Gastroesophageal sphincter (tissue), 3 donors: ENCODE measurements around the gene NAALADL1.

ENCODE experiments used
- POLR2A ChIP-seq, 2 donors: fragments of 450-650 bp; IDR thresholded peaks; one replicate each; pipeline ENCODE4 v1.6.1; 2017; ENCODE audit warnings: antibody characterized with exemption in 2 of 2, mild to moderate bottlenecking in 2 of 2, moderate library complexity in 1 of 2
- TF ChIP-seq, protein P1 (sequence below), 4 experiments: fragments of 200-600 bp in 2 of 4; fragments of 450-650 bp in 2 of 4; sonication (generic) in 1 of 4; IDR thresholded peaks; one replicate each; pipeline ENCODE4 v1.5.1; 2017 to 2019; ENCODE audit warnings: antibody characterized with exemption in 4 of 4, mild to moderate bottlenecking in 2 of 4, moderate library complexity in 2 of 4

DNA sequence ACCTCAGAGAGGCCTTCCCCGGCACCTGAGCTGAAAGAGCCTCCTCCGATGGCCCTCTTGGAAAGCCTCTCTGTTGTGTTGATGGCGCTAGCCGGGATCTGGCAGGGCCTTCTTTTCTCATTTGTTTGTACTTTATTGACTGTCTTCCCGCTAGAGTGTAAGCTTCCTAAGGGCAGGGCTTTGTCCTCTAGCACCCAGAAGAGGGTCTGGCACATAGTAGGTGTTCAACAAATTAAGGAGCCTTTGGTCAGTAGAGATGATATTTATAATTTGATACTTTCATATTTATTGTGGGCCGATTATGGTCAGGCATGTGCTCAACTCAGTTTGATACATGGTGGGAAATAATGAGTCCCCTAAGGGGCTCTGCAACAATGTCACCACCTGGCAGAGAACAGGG, 40.4 kb downstream of the NAALADL1 start:
- TF ChIP-seq POLR2A (IDR thresholded peaks at IDR 0.05), result no peak
- TF ChIP-seq, protein P1, sequence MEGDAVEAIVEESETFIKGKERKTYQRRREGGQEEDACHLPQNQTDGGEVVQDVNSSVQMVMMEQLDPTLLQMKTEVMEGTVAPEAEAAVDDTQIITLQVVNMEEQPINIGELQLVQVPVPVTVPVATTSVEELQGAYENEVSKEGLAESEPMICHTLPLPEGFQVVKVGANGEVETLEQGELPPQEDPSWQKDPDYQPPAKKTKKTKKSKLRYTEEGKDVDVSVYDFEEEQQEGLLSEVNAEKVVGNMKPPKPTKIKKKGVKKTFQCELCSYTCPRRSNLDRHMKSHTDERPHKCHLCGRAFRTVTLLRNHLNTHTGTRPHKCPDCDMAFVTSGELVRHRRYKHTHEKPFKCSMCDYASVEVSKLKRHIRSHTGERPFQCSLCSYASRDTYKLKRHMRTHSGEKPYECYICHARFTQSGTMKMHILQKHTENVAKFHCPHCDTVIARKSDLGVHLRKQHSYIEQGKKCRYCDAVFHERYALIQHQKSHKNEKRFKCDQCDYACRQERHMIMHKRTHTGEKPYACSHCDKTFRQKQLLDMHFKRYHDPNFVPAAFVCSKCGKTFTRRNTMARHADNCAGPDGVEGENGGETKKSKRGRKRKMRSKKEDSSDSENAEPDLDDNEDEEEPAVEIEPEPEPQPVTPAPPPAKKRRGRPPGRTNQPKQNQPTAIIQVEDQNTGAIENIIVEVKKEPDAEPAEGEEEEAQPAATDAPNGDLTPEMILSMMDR (IDR thresholded peaks at IDR 0.05), result no peak
